ENCODE results near the gene CALM3. TPM values are rescaled to one million over a fixed set of nuclear protein-coding genes. Genes with fewer than 3 reads are reported as not detected.
A peak's percentile ranks its signal among the peaks of the same experiment; 100 is the strongest.
"Not testable (repeated sequence)": the region's sequence is repeated elsewhere in the genome, so short reads cannot be mapped to it uniquely, and the experiment has no call there.

The CALM3 gene
- total and polyA plus RNA-seq, 2 experiments from 2014 or later: 217 to 271 TPM

DNA sequence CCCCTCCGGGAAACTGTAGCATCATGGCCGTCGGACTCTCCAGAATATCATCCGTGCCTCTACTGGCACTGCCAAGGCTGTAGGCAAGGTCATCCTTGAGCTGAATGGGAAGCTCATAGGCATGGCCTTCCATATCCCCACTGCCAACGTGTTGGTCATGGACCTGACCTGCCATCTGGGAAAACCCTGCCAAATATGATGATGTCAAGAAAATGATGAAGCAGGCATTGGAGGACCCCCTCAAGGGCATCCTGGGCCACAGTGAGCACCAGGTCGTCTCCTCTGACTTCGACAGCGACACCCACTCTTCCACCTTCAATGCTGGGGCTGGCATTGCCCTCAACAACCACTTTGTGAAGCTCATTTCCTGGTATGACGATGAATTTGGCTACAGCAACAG is 41.9 kb upstream of the CALM3 start:
- Histone ChIP-seq H3K4me2 (ENCODE audit: unreplicated experiment) (no peak overlapping the region), H3K27me3 (replicated peaks; ENCODE audit: insufficient read depth) (no peaks in the 10 kb centered on the region), H3K4me1 (ENCODE audit: insufficient read depth) (no peaks in the 10 kb centered on the region), H3K27ac (no peak overlapping the region), H3K36me3 (ENCODE audit: low read depth) (no peaks in the 10 kb centered on the region), H3K79me2 (ENCODE audit: insufficient read depth) (no peaks in the 10 kb centered on the region), H3F3A (ENCODE audit: insufficient read depth) (no peaks in the 10 kb centered on the region), H4K20me1 (ENCODE audit: insufficient read depth) (no peaks in the 10 kb centered on the region), H3K9me3 (ENCODE audit: low read depth) (no peaks in the 10 kb centered on the region), H2AFZ (no peak overlapping the region), H3K9ac (no peak overlapping the region), H3K4me3 (no peak overlapping the region), H3K9me2 (ENCODE audit: insufficient read depth) (no peaks in the 10 kb centered on the region)
- TF ChIP-seq EZH2 (IDR thresholded peaks at IDR 0.05; ENCODE audit: insufficient read depth, poor library complexity, severe bottlenecking) (no peak), EZH2phosphoT487 (IDR thresholded peaks at IDR 0.05; ENCODE audit: insufficient read depth, low read depth) (no peak)
- in situ Hi-C loops (cut with MboI): no loop called here
- DNase-seq: no peak
- 72 to 85% methylated on average over 9 of the region's 9 CpGs for WGBS, 2 experiments (ENCODE audit: low coverage in 1 of 2, low lambda C conversion rate in 2 of 2, missing lambda C conversion rate in 2 of 2)

DNA sequence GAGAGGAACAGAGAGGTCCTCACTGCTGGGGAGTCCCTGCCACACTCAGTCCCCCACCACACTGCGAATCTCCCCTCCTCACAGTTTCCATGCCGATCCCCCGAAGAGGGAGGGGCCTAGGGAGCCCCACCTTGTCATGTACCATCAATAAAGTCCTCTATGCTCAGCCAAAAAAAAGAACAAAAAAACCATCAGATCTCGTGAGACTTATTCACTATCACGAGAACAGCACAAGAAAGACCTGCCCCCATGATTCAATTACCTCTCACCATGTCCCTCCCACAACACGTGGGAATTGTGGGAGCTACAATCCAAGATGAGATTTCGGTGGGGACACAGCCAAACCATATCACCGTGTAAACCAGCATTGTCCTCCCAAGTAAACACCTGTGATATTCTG is 41.5 kb upstream of the CALM3 start:
- H2AFZ ChIP-seq; H3K9ac ChIP-seq; DNase-seq; H3K9me2 ChIP-seq (ENCODE audit: insufficient read depth); H3K4me3 ChIP-seq; H3K4me2 ChIP-seq (ENCODE audit: unreplicated experiment); H3K79me2 ChIP-seq (ENCODE audit: insufficient read depth); H3F3A ChIP-seq (ENCODE audit: insufficient read depth); H4K20me1 ChIP-seq (ENCODE audit: insufficient read depth); in situ Hi-C loops (cut with MboI); H3K36me3 ChIP-seq (ENCODE audit: low read depth); H3K27me3 ChIP-seq (replicated peaks; ENCODE audit: insufficient read depth); H3K4me1 ChIP-seq (ENCODE audit: insufficient read depth); H3K27ac ChIP-seq; H3K9me3 ChIP-seq (ENCODE audit: low read depth): not testable (repeated sequence)
- WGBS, 2 experiments (ENCODE audit: low coverage in 1 of 2, low lambda C conversion rate in 2 of 2, missing lambda C conversion rate in 2 of 2): 75 to 80% methylated on average over 8 of the region's 8 CpGs

DNA sequence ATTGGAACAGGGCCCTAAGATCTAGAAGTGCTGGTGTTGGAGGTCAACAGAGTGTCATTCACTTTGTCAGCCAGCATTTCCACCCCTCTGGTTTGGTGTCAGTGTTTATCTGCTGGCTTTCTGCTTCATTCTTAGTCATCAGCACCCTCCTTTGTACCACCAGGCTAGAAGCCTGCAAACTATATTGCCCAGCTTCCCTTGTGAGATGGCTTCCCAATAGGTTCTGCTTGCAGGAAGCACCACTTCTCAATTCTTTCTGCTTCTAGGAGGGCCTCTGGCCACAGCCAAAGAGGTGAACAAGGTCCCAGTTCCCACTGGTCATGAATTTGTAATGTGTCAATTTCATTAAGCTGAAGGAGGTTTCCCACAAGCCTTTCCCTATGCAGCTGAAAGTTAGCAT is 36.4 kb upstream of the CALM3 start:
- no peaks in the 10 kb centered on the region for H3K9me3 ChIP-seq (ENCODE audit: low read depth)
- in situ Hi-C loops (cut with MboI): no loop called here
- H3K36me3 ChIP-seq (ENCODE audit: low read depth): no peaks in the 10 kb centered on the region
- H3K4me1 ChIP-seq (ENCODE audit: insufficient read depth): no peaks in the 10 kb centered on the region
- no peaks in the 10 kb centered on the region for H3F3A ChIP-seq (ENCODE audit: insufficient read depth)
- H3K4me3 ChIP-seq: no peak overlapping the region
- no peaks in the 10 kb centered on the region for H4K20me1 ChIP-seq (ENCODE audit: insufficient read depth)
- no peaks in the 10 kb centered on the region for H3K79me2 ChIP-seq (ENCODE audit: insufficient read depth)
- H3K9me2 ChIP-seq (ENCODE audit: insufficient read depth): no peaks in the 10 kb centered on the region
- no peak overlapping the region for H2AFZ ChIP-seq
- no peak overlapping the region for H3K9ac ChIP-seq
- H3K27me3 ChIP-seq (replicated peaks; ENCODE audit: insufficient read depth): no peaks in the 10 kb centered on the region
- H3K27ac ChIP-seq: no peak overlapping the region
- no peak overlapping the region for H3K4me2 ChIP-seq (ENCODE audit: unreplicated experiment)
- TF ChIP-seq EZH2phosphoT487 (IDR thresholded peaks at IDR 0.05; ENCODE audit: insufficient read depth, low read depth) (no peak), EZH2 (IDR thresholded peaks at IDR 0.05; ENCODE audit: insufficient read depth, poor library complexity, severe bottlenecking) (no peak)
- DNase-seq: no peak

DNA sequence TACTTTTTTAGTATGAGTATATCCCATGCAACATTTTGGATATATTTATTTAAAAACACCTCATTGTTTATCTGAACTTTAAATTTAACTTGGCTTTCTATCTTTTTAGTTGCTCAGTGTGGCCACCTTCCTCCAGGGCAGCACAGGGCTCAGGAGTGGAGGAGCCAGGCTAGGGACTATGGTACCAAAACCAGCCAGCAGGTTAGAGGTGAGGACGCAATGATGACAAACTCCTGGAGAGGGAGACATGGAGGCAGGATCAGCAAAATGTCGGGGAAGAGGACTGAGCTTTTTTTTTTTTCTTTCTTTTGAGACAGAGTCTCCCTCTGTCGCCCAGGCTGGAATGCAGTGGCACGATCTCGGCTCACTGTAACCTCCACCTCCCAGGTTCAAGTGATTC is 29.6 kb upstream of the CALM3 start:
- WGBS, 2 experiments (ENCODE audit: low coverage in 1 of 2, low lambda C conversion rate in 2 of 2, missing lambda C conversion rate in 2 of 2): 86 to 87% methylated on average over 5 of the region's 5 CpGs
- Histone ChIP-seq H3K9me2 (ENCODE audit: insufficient read depth) (no peaks in the 10 kb centered on the region), H3K4me2 (ENCODE audit: unreplicated experiment) (no peak overlapping the region), H3F3A (ENCODE audit: insufficient read depth) (no peaks in the 10 kb centered on the region), H3K27me3 (replicated peaks; ENCODE audit: insufficient read depth) (no peaks in the 10 kb centered on the region), H3K4me1 (ENCODE audit: insufficient read depth) (no peaks in the 10 kb centered on the region), H4K20me1 (ENCODE audit: insufficient read depth) (no peaks in the 10 kb centered on the region), H3K36me3 (ENCODE audit: low read depth) (no peaks in the 10 kb centered on the region), H3K27ac (no peak overlapping the region), H3K9me3 (ENCODE audit: low read depth) (no peaks in the 10 kb centered on the region), H2AFZ (no peak overlapping the region), H3K79me2 (ENCODE audit: insufficient read depth) (no peaks in the 10 kb centered on the region), H3K9ac (no peak overlapping the region), H3K4me3 (no peak overlapping the region)
- no peak for TF ChIP-seq EZH2 (IDR thresholded peaks at IDR 0.05; ENCODE audit: insufficient read depth, poor library complexity, severe bottlenecking)
- TF ChIP-seq EZH2phosphoT487 (IDR thresholded peaks at IDR 0.05; ENCODE audit: insufficient read depth, low read depth): no peak
- DNase-seq: peak; percentile 30
- in situ Hi-C loops (cut with MboI): no loop called here

DNA sequence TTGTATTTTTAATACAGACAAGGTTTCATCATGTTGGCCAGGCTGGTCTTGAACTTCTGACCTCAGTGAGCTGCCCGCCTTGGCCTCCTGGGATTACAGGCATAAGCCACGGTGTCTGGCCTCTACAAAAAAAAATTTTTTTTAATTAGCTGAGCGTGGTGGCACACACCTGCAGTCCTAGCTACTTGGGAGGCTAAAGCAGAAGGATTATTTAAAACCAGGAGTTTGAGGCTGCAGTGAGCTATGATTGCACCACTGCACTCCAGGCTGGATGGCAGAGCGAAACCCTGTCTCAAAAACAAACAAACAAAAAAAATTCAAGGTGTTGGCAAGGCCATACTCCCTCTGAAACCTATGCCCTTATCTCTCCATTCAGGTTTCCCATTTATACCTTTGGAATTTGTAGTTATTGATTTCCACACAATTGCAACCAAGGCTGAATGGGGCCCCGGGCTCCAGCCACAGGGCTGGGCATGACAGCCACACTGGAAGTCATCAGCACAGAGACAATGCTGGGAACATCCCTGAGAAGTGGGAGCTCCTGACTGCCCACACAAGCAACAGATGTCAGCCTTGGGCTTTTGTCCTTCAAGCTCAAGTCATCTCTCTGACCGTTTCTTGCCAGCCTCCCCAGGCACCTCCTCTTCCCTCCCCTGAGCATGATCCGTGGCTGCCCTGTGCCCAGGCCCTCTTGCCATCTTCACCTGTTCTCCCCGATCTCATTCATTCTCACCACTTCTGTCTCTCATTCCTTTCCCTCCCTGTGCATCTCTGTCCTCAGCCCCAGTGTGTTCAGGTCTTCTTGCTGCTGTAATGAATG is 27.2 kb upstream of the CALM3 start:
- no peak overlapping the region for H3K9ac ChIP-seq
- no peaks in the 10 kb centered on the region for H3K9me2 ChIP-seq (ENCODE audit: insufficient read depth)
- no peaks in the 10 kb centered on the region for H4K20me1 ChIP-seq (ENCODE audit: insufficient read depth)
- H3F3A ChIP-seq (ENCODE audit: insufficient read depth): no peaks in the 10 kb centered on the region
- DNase-seq: no peak
- 66 to 70% methylated on average over 8 of the region's 8 CpGs for WGBS, 2 experiments (ENCODE audit: low coverage in 1 of 2, low lambda C conversion rate in 2 of 2, missing lambda C conversion rate in 2 of 2)
- H3K27me3 ChIP-seq (replicated peaks; ENCODE audit: insufficient read depth): no peaks in the 10 kb centered on the region
- no peaks in the 10 kb centered on the region for H3K4me1 ChIP-seq (ENCODE audit: insufficient read depth)
- no peak overlapping the region for H3K27ac ChIP-seq
- H3K79me2 ChIP-seq (ENCODE audit: insufficient read depth): no peaks in the 10 kb centered on the region
- H3K36me3 ChIP-seq (ENCODE audit: low read depth): no peaks in the 10 kb centered on the region
- H2AFZ ChIP-seq: no peak overlapping the region
- no peak for TF ChIP-seq EZH2phosphoT487 (IDR thresholded peaks at IDR 0.05; ENCODE audit: insufficient read depth, low read depth)
- TF ChIP-seq EZH2 (IDR thresholded peaks at IDR 0.05; ENCODE audit: insufficient read depth, poor library complexity, severe bottlenecking): no peak
- in situ Hi-C loops (cut with MboI): no loop called here
- no peak overlapping the region for H3K4me3 ChIP-seq
- no peak overlapping the region for H3K4me2 ChIP-seq (ENCODE audit: unreplicated experiment)
- H3K9me3 ChIP-seq (ENCODE audit: low read depth): no peaks in the 10 kb centered on the region
